ENCODE results near the gene SLC43A1. TPM values are rescaled to one million over a fixed set of nuclear protein-coding genes. Genes with fewer than 3 reads are reported as not detected.

The SLC43A1 gene
- total RNA-seq, 2 donors from 2014 or later: 8.4 to 9.1 TPM

GRCh38 chr11:57551941-57552340 lies 36.4 kb upstream of the SLC43A1 start:
- Mint-ChIP-seq H3K27ac (peak overlapping the region; percentile 55), H3K4me3 (no peak overlapping the region), H3K36me3 (ENCODE audit: low read depth) (no peaks in the 10 kb centered on the region), H3K27me3 (ENCODE audit: insufficient read depth) (no peaks in the 10 kb centered on the region), H3K9me3 (no peaks in the 10 kb centered on the region), H3K4me1 (peaks cover 19% of the 10 kb centered on the region)
- WGBS, 2 experiments (ENCODE audit: insufficient coverage in 1 of 2, insufficient read length in 1 of 2): 93 to 94% methylated on average over 3 to 4 of the region's 4 CpGs
- no peak for DNase-seq
- Histone ChIP-seq H3K4me3 (ENCODE audit: low read length) (no peak overlapping the region), H3K9me3 (ENCODE audit: control insufficient read depth, low read length) (no peaks in the 10 kb centered on the region), H3K9ac (ENCODE audit: extremely low read depth, low read length, poor library complexity, severe bottlenecking) (no peak overlapping the region), H3K4me1 (ENCODE audit: control insufficient read depth, insufficient read depth, low read length) (peaks cover 8% of the 10 kb centered on the region), H3K27ac (ENCODE audit: low read depth, low read length) (no peak overlapping the region), H3K27me3 (ENCODE audit: control insufficient read depth, insufficient read depth, low read length, poor library complexity, severe bottlenecking) (no peaks in the 10 kb centered on the region), H3K36me3 (ENCODE audit: control insufficient read depth, insufficient read depth, low read length) (no peaks in the 10 kb centered on the region)
- no peak for TF ChIP-seq CTCF (conservative IDR thresholded peaks at IDR 0.05)

- 88 to 93% methylated on average over 6 to 8 of the region's 8 CpGs for WGBS, 2 experiments (ENCODE audit: insufficient coverage in 1 of 2, insufficient read length in 1 of 2)
- H3K4me1 Mint-ChIP-seq: peaks cover 19% of the 10 kb centered on the region
These were observed 34.5 kb upstream of the SLC43A1 start for GRCh38 chr11:57549983-57550382.

GRCh38 chr11:57547854-57548377 lies 32.4 kb upstream of the SLC43A1 start:
- Mint-ChIP-seq H3K4me3 (no peak overlapping the region), H3K4me1 (peaks cover 24% of the 10 kb centered on the region), H3K27me3 (ENCODE audit: insufficient read depth) (peaks cover 8% of the 10 kb centered on the region), H3K27ac (no peak overlapping the region), H3K9me3 (no peaks in the 10 kb centered on the region), H3K36me3 (ENCODE audit: low read depth) (no peaks in the 10 kb centered on the region)
- no peak overlapping the region for H3K27ac ChIP-seq (ENCODE audit: low read depth, low read length)
- H3K9ac ChIP-seq (ENCODE audit: extremely low read depth, low read length, poor library complexity, severe bottlenecking): no peak overlapping the region
- TF ChIP-seq CTCF (conservative IDR thresholded peaks at IDR 0.05): no peak
- no peak overlapping the region for H3K4me3 ChIP-seq (ENCODE audit: low read length)
- H3K27me3 ChIP-seq (ENCODE audit: control insufficient read depth, insufficient read depth, low read length, poor library complexity, severe bottlenecking): no peaks in the 10 kb centered on the region
- peaks cover 8% of the 10 kb centered on the region for H3K4me1 ChIP-seq (ENCODE audit: control insufficient read depth, insufficient read depth, low read length)
- H3K36me3 ChIP-seq (ENCODE audit: control insufficient read depth, insufficient read depth, low read length): no peaks in the 10 kb centered on the region
- WGBS, 2 experiments (ENCODE audit: insufficient coverage in 1 of 2, insufficient read length in 1 of 2): 87 to 89% methylated on average over 5 to 6 of the region's 6 CpGs
- H3K9me3 ChIP-seq (ENCODE audit: control insufficient read depth, low read length): no peaks in the 10 kb centered on the region
- DNase-seq: peak; percentile 73

More at GRCh38 chr11:57549983-57550382, 34.5 kb upstream of the SLC43A1 start:
- no peaks in the 10 kb centered on the region for H3K9me3 Mint-ChIP-seq
- Histone ChIP-seq H3K9ac (ENCODE audit: extremely low read depth, low read length, poor library complexity, severe bottlenecking) (no peak overlapping the region), H3K36me3 (ENCODE audit: control insufficient read depth, insufficient read depth, low read length) (no peaks in the 10 kb centered on the region), H3K4me1 (ENCODE audit: control insufficient read depth, insufficient read depth, low read length) (peaks cover 8% of the 10 kb centered on the region), H3K9me3 (ENCODE audit: control insufficient read depth, low read length) (no peaks in the 10 kb centered on the region), H3K27me3 (ENCODE audit: control insufficient read depth, insufficient read depth, low read length, poor library complexity, severe bottlenecking) (no peaks in the 10 kb centered on the region), H3K27ac (ENCODE audit: low read depth, low read length) (no peak overlapping the region), H3K4me3 (ENCODE audit: low read length) (no peak overlapping the region)
- no peaks in the 10 kb centered on the region for H3K27me3 Mint-ChIP-seq (ENCODE audit: insufficient read depth)
- no peak for DNase-seq
- no peak overlapping the region for H3K4me3 Mint-ChIP-seq
- TF ChIP-seq CTCF (conservative IDR thresholded peaks at IDR 0.05): no peak
- no peaks in the 10 kb centered on the region for H3K36me3 Mint-ChIP-seq (ENCODE audit: low read depth)
- no peak overlapping the region for H3K27ac Mint-ChIP-seq

Measured in endodermal cell (in vitro differentiated cells).